CD4-positive, alpha-beta T cell treated with Interferon gamma for 1 hour (primary cell): ENCODE results near the gene FBP2.

Experiments
- DNase-seq: peaks from one replicate; pipeline ENCODE4 v3.0.0-alpha.2; 2020

FBP2 gene

GRCh38 chr9:94593459-94594345 is at the start of gene FBP2:
Gene FBP2, minus strand, starts transcription at chr9:94593824. Its CDS starts 98 bp downstream, at chr9:94593726.
- no peak for DNase-seq

DNA sequence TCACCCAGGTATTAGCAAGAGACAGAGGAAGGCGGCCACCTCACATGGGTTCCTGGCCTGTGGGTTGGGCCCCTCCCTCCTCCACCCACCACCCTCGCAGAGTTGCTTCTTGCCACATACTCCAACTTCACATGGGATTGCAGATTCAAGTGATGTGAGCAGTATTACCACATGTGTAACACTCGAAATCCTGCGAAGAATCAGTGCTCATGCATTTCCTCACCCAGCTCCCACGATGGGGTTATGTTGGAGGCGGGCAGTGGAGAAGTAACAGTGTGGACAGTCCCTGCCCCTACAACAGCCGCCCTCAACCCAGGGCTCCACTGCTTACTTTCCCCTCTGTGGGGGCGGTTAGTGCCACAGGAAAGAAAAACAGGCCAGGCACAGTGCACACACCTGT is 49.6 kb upstream of the FBP2 start:
- peak; percentile 28 for DNase-seq

DNA sequence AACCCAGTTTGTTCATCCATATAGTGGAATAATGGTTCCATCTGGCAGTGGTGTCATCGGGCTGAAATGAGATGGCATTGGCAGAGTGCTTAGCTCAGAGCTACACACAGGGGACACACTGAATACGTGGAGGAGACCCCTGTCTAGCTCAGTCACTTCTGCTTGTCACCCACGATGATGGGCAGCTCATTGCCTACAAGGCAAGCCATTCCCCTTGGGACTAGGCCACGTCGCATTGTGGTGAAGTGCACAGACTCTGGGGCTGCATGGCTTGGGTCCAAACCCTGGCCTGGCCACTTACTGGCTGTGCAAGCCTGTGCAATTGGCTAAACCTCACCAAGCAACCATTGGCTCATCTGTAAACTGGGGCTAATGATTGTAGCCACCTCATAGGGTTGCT is 48.9 kb upstream of the FBP2 start:
- DNase-seq: no peak

- DNase-seq: no peak
These were observed 46.4 kb upstream of the FBP2 start for GRCh38 chr9:94639999-94640376.

DNA sequence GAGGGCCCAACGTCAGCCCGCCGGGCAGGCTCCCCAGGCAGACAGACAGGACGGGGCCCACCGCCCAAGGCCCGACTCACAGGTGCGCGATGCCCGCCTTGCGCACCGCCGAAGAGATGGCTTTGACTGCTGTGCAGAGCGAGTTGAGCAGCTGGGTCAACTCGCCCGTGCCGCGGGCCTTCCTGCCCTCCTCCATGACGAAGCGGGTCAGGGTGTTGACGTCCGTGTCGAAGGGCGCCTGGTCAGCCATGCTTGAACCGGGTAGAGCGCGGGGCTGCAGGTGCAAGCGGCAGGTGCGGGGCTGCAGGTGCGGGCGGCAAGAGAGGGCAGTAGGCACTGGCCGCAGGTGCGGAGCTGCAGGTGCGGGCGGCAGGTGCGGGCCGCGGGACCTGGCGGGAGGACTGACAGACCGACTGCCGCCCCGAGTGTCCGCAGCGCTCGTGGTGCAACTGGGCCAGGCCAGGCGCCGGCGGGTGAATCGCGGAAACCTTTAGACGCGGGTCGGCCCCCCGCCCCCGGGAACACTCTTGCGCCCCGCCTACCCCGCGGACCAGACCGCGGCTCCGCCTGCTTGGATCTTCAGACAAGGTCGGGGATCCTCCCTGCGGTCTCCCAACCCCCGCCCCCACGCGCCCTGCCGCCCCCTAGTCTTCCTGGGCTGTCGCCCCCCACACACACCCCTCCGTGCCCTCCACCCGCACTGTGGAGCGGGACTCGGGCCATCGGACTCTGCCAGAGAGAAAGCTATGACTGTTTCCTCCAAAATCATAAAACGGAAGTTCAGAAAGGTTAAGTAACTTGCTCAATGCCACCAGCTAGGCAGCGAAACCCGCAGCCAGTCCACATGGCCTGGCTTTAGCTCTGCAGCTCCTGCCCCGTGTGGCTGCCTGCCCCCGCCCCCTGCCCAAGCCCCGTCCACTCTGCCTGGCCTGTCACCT is 45.7 kb upstream of the FBP2 start, which contains the start of gene FBP1:
Gene FBP1, minus strand, starts transcription at position 458 of the 938 bp plus-strand sequence. Its CDS starts 208 bp downstream, at position 250.
- peak; percentile 71 for DNase-seq

DNA sequence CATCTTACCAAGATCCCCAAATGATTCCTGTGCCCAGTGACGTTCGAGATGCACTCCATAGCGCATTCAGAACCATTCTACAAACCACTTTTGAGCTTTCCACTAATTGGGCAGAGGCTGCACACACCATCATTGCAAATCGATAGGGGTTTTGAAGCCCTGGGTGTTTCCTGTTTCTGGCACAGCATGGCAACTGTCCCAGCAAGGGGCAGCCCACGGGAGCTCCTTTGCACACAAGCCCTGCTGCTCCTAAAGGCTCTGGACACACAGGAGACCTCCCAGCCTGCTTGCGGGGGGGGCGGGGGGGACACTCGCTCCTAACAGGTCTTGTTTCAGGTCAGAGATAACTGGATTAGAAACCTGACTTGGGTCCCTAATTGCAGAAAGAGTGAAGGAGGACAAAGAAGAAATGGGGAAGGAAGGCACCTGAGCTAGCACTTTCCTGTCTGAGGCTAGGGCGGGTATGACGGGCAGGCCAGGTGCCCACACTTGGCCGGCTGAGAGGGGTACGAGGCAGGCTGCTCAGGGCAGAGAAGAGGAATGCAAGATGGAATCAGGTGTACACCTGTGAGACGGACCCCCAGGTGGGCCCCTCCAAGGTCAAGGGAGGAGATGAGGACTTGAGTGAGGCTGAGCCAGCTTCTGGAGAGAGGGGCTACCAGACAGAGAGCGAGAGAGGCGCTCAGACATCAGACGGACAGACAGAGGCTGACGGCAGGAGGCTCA is 44.9 kb upstream of the FBP2 start:
- DNase-seq: no peak

DNA sequence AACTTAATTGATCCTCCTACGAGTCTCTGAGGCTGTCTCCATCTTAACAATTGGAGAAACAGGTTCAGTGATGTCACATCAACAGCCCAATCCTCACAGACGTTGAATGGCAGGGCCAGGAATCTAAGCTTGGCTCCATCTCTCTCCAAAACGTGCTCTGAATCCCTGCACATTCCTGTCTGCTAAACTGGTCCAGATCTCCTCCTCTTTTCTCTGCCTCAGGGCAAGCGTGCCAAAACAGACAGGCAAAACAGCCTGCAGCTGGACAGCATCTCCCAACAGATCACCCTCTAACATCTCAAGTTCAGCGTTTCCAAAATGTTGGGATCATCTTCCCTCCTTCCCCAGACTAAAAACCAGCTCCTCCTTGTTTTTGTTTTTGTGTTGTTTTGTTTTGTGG is 39.1 kb upstream of the FBP2 start:
- no peak for DNase-seq

DNA sequence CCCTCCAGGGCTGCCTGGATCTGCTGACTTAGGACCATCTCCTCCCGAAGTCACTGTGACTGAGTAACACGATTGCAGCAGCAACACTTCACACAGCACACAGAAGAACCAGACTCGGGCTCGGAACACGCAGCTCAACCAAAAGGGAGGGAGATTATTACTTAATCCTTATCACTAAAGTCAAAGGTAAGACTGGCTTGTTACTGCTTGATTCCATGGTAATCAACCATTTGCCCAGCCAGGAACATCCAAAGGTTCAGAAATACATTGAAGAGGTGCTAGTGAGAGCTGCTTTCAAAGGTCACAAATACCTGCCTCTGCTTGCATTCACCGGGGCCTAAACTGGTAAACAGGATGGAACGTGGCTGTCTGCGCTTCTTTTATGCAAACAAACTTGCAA is 38.0 kb upstream of the FBP2 start:
- DNase-seq: no peak

DNA sequence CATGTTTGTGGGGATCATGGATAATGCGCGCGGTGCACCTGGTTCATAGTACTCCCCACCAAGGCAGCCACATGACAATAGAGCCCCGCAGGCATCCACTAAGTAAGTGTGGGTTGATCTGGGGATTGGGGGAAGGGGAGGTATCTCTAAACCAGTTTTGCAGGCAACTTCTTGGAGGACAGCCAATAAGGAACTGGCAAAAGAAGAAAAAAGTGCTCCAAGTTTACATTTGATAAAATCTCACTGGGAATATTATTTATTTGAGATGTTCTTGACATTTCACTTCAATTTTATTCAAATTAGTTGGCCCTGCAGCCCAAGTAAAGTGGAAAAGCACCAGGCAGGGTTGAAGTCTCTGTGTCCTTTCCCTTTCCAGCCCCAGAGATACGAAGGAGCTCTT is 37.2 kb upstream of the FBP2 start:
- no peak for DNase-seq

- DNase-seq: no peak
These were observed 36.7 kb upstream of the FBP2 start for GRCh38 chr9:94630281-94630680.

GRCh38 chr9:94627287-94627686 is 33.7 kb upstream of the FBP2 start:
- no peak for DNase-seq

DNA sequence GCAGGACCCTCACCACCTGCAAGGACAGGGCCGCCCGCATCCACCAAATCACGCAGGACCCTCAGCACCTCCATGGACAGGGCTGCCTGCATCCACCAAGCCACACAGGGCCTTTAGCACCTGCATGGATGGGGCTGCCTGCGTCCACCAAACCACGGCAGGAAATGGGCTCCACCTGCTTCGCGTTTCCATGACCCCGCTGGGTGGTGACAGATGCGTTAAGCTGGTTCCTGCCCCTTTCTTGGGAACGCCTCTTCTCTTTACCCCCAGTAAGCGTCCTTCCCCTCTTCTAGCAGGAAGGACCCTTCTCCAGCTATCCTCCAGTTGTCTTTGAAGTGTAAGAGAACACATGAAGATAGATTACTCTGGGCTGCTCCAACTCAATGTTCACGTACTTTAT is 32.2 kb upstream of the FBP2 start:
- no peak for DNase-seq

- no peak for DNase-seq
These were observed 31.0 kb upstream of the FBP2 start for GRCh38 chr9:94624629-94625028.

- peak; percentile 11 for DNase-seq
These were observed 29.6 kb upstream of the FBP2 start for GRCh38 chr9:94623253-94623652.

- no peak for DNase-seq
These were observed 28.6 kb upstream of the FBP2 start for GRCh38 chr9:94622087-94622800.

DNA sequence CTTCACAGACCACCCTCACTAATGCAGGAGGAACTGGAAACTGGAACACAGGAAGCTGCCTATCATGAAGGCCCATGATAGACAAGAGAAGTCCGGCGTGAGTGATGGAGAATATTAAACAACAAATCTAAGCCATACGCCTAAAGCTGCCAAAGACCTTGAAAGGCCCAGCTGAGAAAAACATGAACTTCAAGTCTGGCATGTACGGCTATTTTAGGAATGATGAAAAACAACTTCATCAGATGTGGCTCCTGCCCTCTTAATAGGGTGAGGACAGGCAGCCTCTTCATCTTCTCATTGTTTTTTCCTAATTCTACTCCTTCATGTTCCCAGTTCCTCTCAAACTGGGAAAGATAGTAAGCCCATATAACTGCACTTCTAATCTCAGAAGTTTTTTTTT is 25.4 kb upstream of the FBP2 start:
- no peak for DNase-seq

- DNase-seq: no peak
These were observed 19.4 kb upstream of the FBP2 start for GRCh38 chr9:94613003-94613402.

DNA sequence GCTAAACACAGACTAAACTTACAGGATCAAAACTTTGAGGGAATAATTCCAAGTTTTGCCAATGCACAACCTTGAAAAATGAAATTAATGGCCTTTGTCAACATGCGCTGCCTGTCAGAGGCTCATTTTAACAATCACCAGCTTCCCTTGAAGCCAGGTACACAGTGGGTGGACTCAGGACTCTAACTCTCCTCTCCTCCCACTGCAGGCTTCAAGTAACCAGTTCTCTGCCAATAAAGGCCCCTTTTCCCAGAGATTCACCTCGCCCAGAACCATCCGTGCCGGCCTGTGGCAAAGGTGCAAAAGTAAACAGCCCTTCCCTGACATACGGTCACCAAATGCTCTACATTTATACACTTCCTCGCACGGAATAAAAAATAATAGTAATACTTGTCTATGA is 18.4 kb upstream of the FBP2 start:
- DNase-seq: no peak

- no peak for DNase-seq
These were observed 18.0 kb upstream of the FBP2 start for GRCh38 chr9:94611638-94612068.

- DNase-seq: no peak
These were observed 16.6 kb upstream of the FBP2 start for GRCh38 chr9:94610181-94610606.

DNA sequence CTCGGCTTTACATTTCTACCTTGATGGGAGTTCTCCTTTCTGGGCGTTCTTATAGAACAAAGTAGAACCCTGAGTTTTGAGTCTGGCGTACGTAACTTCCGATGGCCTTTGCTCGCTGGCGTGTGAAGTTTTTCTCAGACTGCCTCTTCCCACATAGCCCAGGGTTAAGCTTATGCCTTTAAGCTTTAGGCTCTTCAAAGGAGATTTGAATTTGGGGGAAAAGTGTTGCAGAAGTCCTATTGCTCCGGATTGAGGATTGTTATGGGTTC is 13.7 kb upstream of the FBP2 start:
- no peak for DNase-seq

- DNase-seq: no peak
These were observed 13.2 kb upstream of the FBP2 start for GRCh38 chr9:94606646-94607422.
